Inflammatory macrophage treated with lipopolysaccharide for 4 hours (primary cell): Measurements from ENCODE around the gene LAX1.

Source experiments
- DNase-seq: peaks from one replicate; pipeline ENCODE4 v3.0.0-alpha.2; 2020

The LAX1 gene

GRCh38 chr1:203818399-203818798 lies 53.4 kb downstream of the LAX1 start:
- DNase-seq: no peak

GRCh38 chr1:203823306-203823705 lies 58.3 kb downstream of the LAX1 start:
- DNase-seq: no peak
